Measurements from ENCODE around the gene PPP1R3D.

GRCh38 chr20:59931511-59932312, 8.4 kb downstream of the PPP1R3D start:
- TF ChIP-seq CTCF (IDR thresholded peaks at IDR 0.05; ENCODE audit: low read length) (no peak), EZH2phosphoT487 (IDR thresholded peaks at IDR 0.05; ENCODE audit: low read length) (no peak)

Data from MM.1S (cell line).